IMR-90 (cell line): ENCODE measurements around the gene RPS10. TPM values are rescaled to one million over a fixed set of nuclear protein-coding genes. Genes with fewer than 3 reads are reported as not detected.

ENCODE experiments used
- ATAC-seq: fragments of 200-7000 bp; cut with Tn5 transposase; 2 replicates; pipeline ENCODE4 v1.9.1; 2020; ENCODE audit warnings: low read depth, mild to moderate bottlenecking, moderate library complexity
- BruUV-seq: library from RNA; stranded (reverse); fragments of 400-500 nt; replicated peaks from 2 replicates; lab custom pipeline; 2021; lab: Mats Ljungman, UMichigan
- CTCF ChIA-PET: fragments of 300-600 bp; formaldehyde crosslinking; extraction: SDS; loops from one replicate; lab custom pipeline; 2021; ENCODE audit warnings: antibody characterized with exemption; lab: Yijun Ruan, JAX
- POLR2A ChIA-PET: fragments of 300-600 bp; sonication (Branson Sonifier 250); formaldehyde crosslinking; loops from one replicate; lab custom pipeline; 2022; ENCODE audit warnings: antibody characterized with exemption; ENCODE audit not compliant: unreplicated experiment; lab: Charles Lee
- DNase-seq: peaks from one replicate; pipeline ENCODE4 v3.0.0; 2013
- H2AFZ ChIP-seq: replicated peaks from 2 replicates; pipeline ENCODE3; 2013; ENCODE audit warnings: low read length, mild to moderate bottlenecking; ENCODE audit not compliant: poor library complexity
- H2AK5ac ChIP-seq: 2 replicates; pipeline ENCODE4 v1.6.1; 2013; ENCODE audit warnings: low read depth, low read length, inconsistent platforms
- H2AK9ac ChIP-seq: replicated peaks from 2 replicates; pipeline ENCODE3; 2013; ENCODE audit warnings: mild to moderate bottlenecking, low read depth, low read length, moderate library complexity; ENCODE audit not compliant: poor library complexity
- H2BK120ac ChIP-seq: 2 replicates; pipeline ENCODE4 v1.6.1; 2013; ENCODE audit warnings: low read depth, low read length, inconsistent platforms
- H2BK15ac ChIP-seq: 3 replicates; pipeline ENCODE4 v1.6.1; 2013; ENCODE audit warnings: low read depth, low read length, inconsistent platforms
- H2BK20ac ChIP-seq: 2 replicates; pipeline ENCODE4 v1.6.1; 2013; ENCODE audit warnings: low read depth, mild to moderate bottlenecking, inconsistent platforms, low read length, moderate library complexity
- H2BK5ac ChIP-seq: 2 replicates; pipeline ENCODE4 v1.6.1; 2013; ENCODE audit warnings: mild to moderate bottlenecking, low read depth, low read length, inconsistent platforms; ENCODE audit not compliant: poor library complexity, severe bottlenecking
- H3K14ac ChIP-seq: replicated peaks from 2 replicates; pipeline ENCODE4 v1.6.1; 2013; ENCODE audit warnings: low read depth, low read length, inconsistent platforms
- H3K18ac ChIP-seq: 2 replicates; pipeline ENCODE4 v1.6.1; 2013; ENCODE audit warnings: low read depth, low read length, control low read depth
- H3K23ac ChIP-seq: 2 replicates; pipeline ENCODE4 v1.6.1; 2013; ENCODE audit warnings: low read depth, low read length, inconsistent platforms
- H3K27ac ChIP-seq: 2 replicates; pipeline ENCODE4 v1.5.1; 2013; ENCODE audit warnings: mild to moderate bottlenecking, control low read depth, low read length; ENCODE audit not compliant: insufficient read depth
- H3K27me3 ChIP-seq: 2 replicates; pipeline ENCODE4 v1.6.1; 2013; ENCODE audit warnings: low read length; ENCODE audit not compliant: control insufficient read depth, insufficient read depth
- H3K36me3 ChIP-seq: 2 replicates; pipeline ENCODE4 v1.6.1; 2013; ENCODE audit warnings: low read length, mixed read lengths; ENCODE audit not compliant: control insufficient read depth, insufficient read depth
- H3K4ac ChIP-seq: 2 replicates; pipeline ENCODE4 v1.6.1; 2013; ENCODE audit warnings: low read depth, low read length, inconsistent platforms
- H3K4me1 ChIP-seq: 2 replicates; pipeline ENCODE4 v1.6.1; 2013; ENCODE audit warnings: low read length, mixed read lengths; ENCODE audit not compliant: control insufficient read depth, insufficient read depth
- H3K4me2 ChIP-seq: 2 replicates; pipeline ENCODE4 v1.6.1; 2013; ENCODE audit warnings: low read depth, mild to moderate bottlenecking, control low read depth, low read length, moderate library complexity
- H3K4me3 ChIP-seq: 2 replicates; pipeline ENCODE4 v1.5.1; 2013; ENCODE audit warnings: low read depth, mild to moderate bottlenecking, control low read depth, low read length, moderate library complexity; ENCODE audit not compliant: insufficient read depth
- H3K56ac ChIP-seq: 2 replicates; pipeline ENCODE4 v1.6.1; 2013; ENCODE audit warnings: low read length, inconsistent platforms; ENCODE audit not compliant: insufficient read depth; ENCODE audit errors: extremely low read depth
- H3K79me1 ChIP-seq, 2 experiments: 2 replicates each; pipeline ENCODE4 v1.6.1; 2013; ENCODE audit warnings: low read length in 2 of 2, inconsistent platforms in 1 of 2, low read depth in 1 of 2
- H3K9ac ChIP-seq: 2 replicates; pipeline ENCODE4 v1.6.1; 2013; ENCODE audit warnings: low read depth, low read length, control low read depth
- H3K9me1 ChIP-seq: 2 replicates; pipeline ENCODE4 v1.6.1; 2013; ENCODE audit warnings: low read length, inconsistent platforms; ENCODE audit not compliant: insufficient read depth
- H3K9me3 ChIP-seq: 2 replicates; pipeline ENCODE4 v1.6.1; 2013; ENCODE audit warnings: low read length; ENCODE audit not compliant: control insufficient read depth, insufficient read depth
- H4K20me1 ChIP-seq: 2 replicates; pipeline ENCODE4 v1.6.1; 2013; ENCODE audit warnings: low read length, inconsistent platforms; ENCODE audit not compliant: insufficient read depth
- H4K5ac ChIP-seq: 2 replicates; pipeline ENCODE4 v1.6.1; 2013; ENCODE audit warnings: mild to moderate bottlenecking, low read depth, low read length, control low read depth
- H4K8ac ChIP-seq, 2 experiments: 2 replicates each; pipeline ENCODE4 v1.6.1; 2013; ENCODE audit warnings: low read depth in 2 of 2, low read length in 2 of 2, control low read depth in 1 of 2, inconsistent platforms in 1 of 2
- H4K91ac ChIP-seq: 2 replicates; pipeline ENCODE4 v1.6.1; 2013; ENCODE audit warnings: low read depth, low read length, inconsistent platforms; ENCODE audit not compliant: insufficient read depth
- BHLHE40 ChIP-seq: fragments of 150-350 bp; IDR thresholded peaks from 2 replicates; pipeline ENCODE4 v1.6.1; 2016; ENCODE audit warnings: mild to moderate bottlenecking, low read depth, low read length
- CEBPB ChIP-seq: IDR thresholded peaks from 2 replicates; pipeline ENCODE4 v1.6.1; 2012; ENCODE audit warnings: low read depth, low read length, improper control_type of control experiment
- CHD1 ChIP-seq: IDR thresholded peaks from 2 replicates; pipeline ENCODE4 v1.6.1; 2012; ENCODE audit warnings: low read depth, low read length, improper control_type of control experiment
- MAZ ChIP-seq: IDR thresholded peaks from 2 replicates; pipeline ENCODE4 v1.6.1; 2012; ENCODE audit warnings: low read depth, mild to moderate bottlenecking, low read length, improper control_type of control experiment, moderate library complexity, borderline replicate concordance
- MXI1 ChIP-seq: IDR thresholded peaks from 2 replicates; pipeline ENCODE4 v1.6.1; 2012; ENCODE audit warnings: low read depth, mild to moderate bottlenecking, low read length, moderate library complexity, borderline replicate concordance
- NFE2L2 ChIP-seq: fragments of 150-350 bp; IDR thresholded peaks from 2 replicates; pipeline ENCODE4 v1.6.1; 2016; ENCODE audit warnings: low read depth, mild to moderate bottlenecking, low read length
- POLR2A ChIP-seq: IDR thresholded peaks from 2 replicates; pipeline ENCODE4 v1.6.1; 2012; ENCODE audit warnings: mild to moderate bottlenecking, low read depth, low read length
- RCOR1 ChIP-seq: IDR thresholded peaks from 2 replicates; pipeline ENCODE4 v1.6.1; 2012; ENCODE audit warnings: mild to moderate bottlenecking, low read length, improper control_type of control experiment; ENCODE audit not compliant: insufficient replicate concordance
- RFX5 ChIP-seq: IDR thresholded peaks from 2 replicates; pipeline ENCODE4 v1.8.0; 2012; ENCODE audit warnings: low read depth, mild to moderate bottlenecking, low read length, moderate library complexity
- USF2 ChIP-seq: fragments of 150-350 bp; IDR thresholded peaks from 2 replicates; pipeline ENCODE4 v1.6.1; 2017; ENCODE audit warnings: mild to moderate bottlenecking, antibody characterized with exemption, low read length, low read depth
- WGBS, 2 experiments: methylation state at CpG; one replicate each; pipeline versions ENCODE4 v1.1.5 to v1.1.7; 2013; ENCODE audit warnings: missing lambda C conversion rate in 2 of 2; ENCODE audit not compliant: insufficient read length in 1 of 2; ENCODE audit errors: extremely low coverage in 2 of 2; 5-methylcytosine and 5-hydroxymethylcytosine counted together
- dilution Hi-C: fragments of 300-500 bp; cut with HindIII; formaldehyde crosslinking; loops from one replicate; pipeline ENCODE4 v1.14.3; 2018; ENCODE audit warnings: low sequenced_read_pairs; ENCODE audit not compliant: unreplicated experiment
- in situ Hi-C: fragments of 300-500 bp; cut with MboI; formaldehyde crosslinking; loops from 3 replicates; pipeline ENCODE4 v1.14.3; 2019; ENCODE audit warnings: low sequenced_read_pairs, inconsistent platforms, mixed read lengths
- intact Hi-C: fragments of 100-400 bp; cut with micrococcal nuclease; formaldehyde crosslinking; loops from 2 replicates; pipeline ENCODE4 v1.10.0; 2022
- polyA plus RNA-seq, 3 experiments: library from polyadenylated mRNA; depleted of rRNA; stranded (reverse); fragments of >200 nt; gene quantifications; 2 replicates each; pipeline ENCODE4 v1.2.3, GENCODE V29; 2012; ENCODE audit warnings: low replicate concordance in 1 of 3
- total RNA-seq: library from RNA; depleted of rRNA; stranded (reverse); fragments of >200 nt; gene quantifications from 2 replicates; pipeline ENCODE4 v1.2.3, GENCODE V29; 2012
- TF ChIP-seq, protein P1 (sequence below): conservative IDR thresholded peaks from 2 replicates; pipeline ENCODE4 v1.5.1; 2012; ENCODE audit warnings: mild to moderate bottlenecking, low read depth, low read length, improper control_type of control experiment

RPS10 gene
- total and polyA plus RNA-seq, 2 of the 4 experiments (the other 2 are of a cell fraction), result 5,462 to 5,584 TPM

DNA sequence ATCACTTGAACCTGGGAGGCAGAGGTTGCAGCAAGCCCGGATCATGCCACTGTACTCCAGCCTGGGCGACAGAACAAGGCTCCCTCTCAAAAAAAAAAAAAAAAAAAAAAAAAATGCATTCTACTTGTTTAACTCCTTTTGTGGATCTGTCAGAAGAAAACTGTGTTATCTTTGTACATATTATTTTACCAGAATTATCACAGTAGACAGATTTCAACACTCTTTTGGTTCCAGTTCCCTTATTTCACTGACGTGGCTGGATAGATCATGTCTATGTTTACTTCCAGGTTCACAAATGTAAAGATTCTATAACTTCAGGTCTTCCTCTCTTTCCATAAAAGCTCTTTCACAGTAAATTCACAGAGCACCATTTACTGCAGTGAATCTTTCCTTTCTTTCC, 51.8 kb downstream of the RPS10 start:
- no peak overlapping the region for H3K4me2 ChIP-seq
- H3K18ac ChIP-seq, result no peak overlapping the region
- H3K4ac ChIP-seq, result no peak overlapping the region
- H3K36me3 ChIP-seq, result 0 out of 2 replicates have a peak, but pooled peaks cover 2% of the 10 kb centered on the region
- CTCF ChIA-PET, result no interaction called here
- no peak overlapping the region for H3K4me3 ChIP-seq
- no peak overlapping the region for H3K56ac ChIP-seq
- H3K14ac ChIP-seq, result no peak overlapping the region
- no peak overlapping the region for H3K23ac ChIP-seq
- H4K20me1 ChIP-seq, result peaks cover 62% of the 10 kb centered on the region
- H3K79me1 ChIP-seq, result peaks cover 45 to 80% of the 10 kb centered on the region in 2 experiments
- H2BK5ac ChIP-seq, result no peak overlapping the region
- no peak overlapping the region for H2BK120ac ChIP-seq
- DNase-seq (no peak), ATAC-seq (no peak)
- WGBS, 2 experiments, result no CpG with 5 or more reads among the region's 3 CpGs
- POLR2A ChIA-PET, result no interaction called here
- H2BK15ac ChIP-seq, result no peak overlapping the region
- peaks cover 14% of the 10 kb centered on the region for H3K9me1 ChIP-seq
- H4K8ac ChIP-seq, result no peak overlapping the region
- no peak overlapping the region for H2AFZ ChIP-seq
- H3K9me3 ChIP-seq, result no peaks in the 10 kb centered on the region
- no peaks in the 10 kb centered on the region for H3K27me3 ChIP-seq
- no peak overlapping the region for H4K91ac ChIP-seq
- no peak overlapping the region for H2AK9ac ChIP-seq
- dilution Hi-C loops (no loop called here), intact Hi-C loops (no loop called here), in situ Hi-C loops (no loop called here)
- H3K27ac ChIP-seq, result no peak overlapping the region
- H4K5ac ChIP-seq, result no peak overlapping the region
- H2AK5ac ChIP-seq, result no peak overlapping the region
- H2BK20ac ChIP-seq, result no peak overlapping the region
- peaks cover 3% of the 10 kb centered on the region for H3K4me1 ChIP-seq
- TF ChIP-seq POLR2A, result no peak
- TF ChIP-seq MXI1, result no peak
- no peak for TF ChIP-seq CEBPB
- no peak for TF ChIP-seq MAZ
- no peak for TF ChIP-seq USF2
- TF ChIP-seq, protein P1, sequence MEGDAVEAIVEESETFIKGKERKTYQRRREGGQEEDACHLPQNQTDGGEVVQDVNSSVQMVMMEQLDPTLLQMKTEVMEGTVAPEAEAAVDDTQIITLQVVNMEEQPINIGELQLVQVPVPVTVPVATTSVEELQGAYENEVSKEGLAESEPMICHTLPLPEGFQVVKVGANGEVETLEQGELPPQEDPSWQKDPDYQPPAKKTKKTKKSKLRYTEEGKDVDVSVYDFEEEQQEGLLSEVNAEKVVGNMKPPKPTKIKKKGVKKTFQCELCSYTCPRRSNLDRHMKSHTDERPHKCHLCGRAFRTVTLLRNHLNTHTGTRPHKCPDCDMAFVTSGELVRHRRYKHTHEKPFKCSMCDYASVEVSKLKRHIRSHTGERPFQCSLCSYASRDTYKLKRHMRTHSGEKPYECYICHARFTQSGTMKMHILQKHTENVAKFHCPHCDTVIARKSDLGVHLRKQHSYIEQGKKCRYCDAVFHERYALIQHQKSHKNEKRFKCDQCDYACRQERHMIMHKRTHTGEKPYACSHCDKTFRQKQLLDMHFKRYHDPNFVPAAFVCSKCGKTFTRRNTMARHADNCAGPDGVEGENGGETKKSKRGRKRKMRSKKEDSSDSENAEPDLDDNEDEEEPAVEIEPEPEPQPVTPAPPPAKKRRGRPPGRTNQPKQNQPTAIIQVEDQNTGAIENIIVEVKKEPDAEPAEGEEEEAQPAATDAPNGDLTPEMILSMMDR, result no peak
- TF ChIP-seq CHD1, result no peak
- TF ChIP-seq NFE2L2, result no peak
- TF ChIP-seq BHLHE40, result no peak
- TF ChIP-seq RCOR1, result no peak
- no peak for TF ChIP-seq RFX5
- H3K9ac ChIP-seq, result no peak overlapping the region
- no TSS peak for BruUV-seq
